Thyroid gland (tissue), 4 donors: ENCODE measurements around the gene PCNX3. TPM values are rescaled to one million over a fixed set of nuclear protein-coding genes. Genes with fewer than 3 reads are reported as not detected.

Source experiments
- DNase-seq, 2 donors: peaks; one replicate each; pipeline ENCODE4 v3.0.0-alpha.2; 2019
- H3K27ac ChIP-seq, 3 donors: fragments of 200-600 bp; sonication (generic); 1 replicate in 2 of 3; 2 replicates in 1 of 3; pipeline ENCODE4 v1.5.1; 2016 to 2019; ENCODE audit warnings: mild to moderate bottlenecking in 1 of 3, moderate library complexity in 1 of 3
- H3K27me3 ChIP-seq: fragments of 200-600 bp; sonication (generic); one replicate; pipeline ENCODE4 v1.5.1; 2019
- H3K36me3 ChIP-seq, 2 donors: fragments of 200-600 bp; sonication (generic); one replicate each; pipeline ENCODE4 v1.5.1; 2016 to 2019
- H3K4me1 ChIP-seq, 2 donors: fragments of 200-600 bp; sonication (generic); one replicate each; pipeline ENCODE4 v1.5.1; 2017 to 2019
- H3K4me3 ChIP-seq, 3 donors: fragments of 200-600 bp; sonication (generic); replicated peaks in 1 of 3; 1 replicate in 2 of 3; 2 replicates in 1 of 3; pipeline ENCODE4 v1.5.1; 2016; ENCODE audit warnings: mild to moderate bottlenecking in 1 of 3
- H3K9me3 ChIP-seq: fragments of 200-600 bp; sonication (generic); one replicate; pipeline ENCODE4 v1.5.1; 2017
- CTCF ChIP-seq, 6 experiments: fragments of 200-600 bp in 3 of 6; fragments of 450-650 bp in 3 of 6; sonication (generic) in 3 of 6; IDR thresholded peaks; one replicate each; pipeline ENCODE4 v1.5.1; 2016 to 2019; ENCODE audit warnings: antibody characterized with exemption in 6 of 6, mild to moderate bottlenecking in 2 of 6, inconsistent platforms in 1 of 6, moderate library complexity in 1 of 6
- POLR2A ChIP-seq, 2 donors: fragments of 450-650 bp; IDR thresholded peaks; one replicate each; pipeline ENCODE4 v1.6.1; 2017; ENCODE audit warnings: antibody characterized with exemption in 2 of 2, mild to moderate bottlenecking in 2 of 2, moderate library complexity in 1 of 2
- WGBS, 2 donors: methylation state at CpG; one replicate each; pipeline ENCODE4 v1.1.5; 2017; 5-methylcytosine and 5-hydroxymethylcytosine counted together
- intact Hi-C: fragments of 100-400 bp; cut with DNase I; formaldehyde crosslinking; loops from one replicate; pipeline ENCODE4 v1.15.1; 2023
- total RNA-seq, 4 donors: library from RNA; depleted of rRNA; stranded (reverse); fragments of >200 nt; gene quantifications; one replicate each; pipeline ENCODE4 v1.2.3, GENCODE V29; 2016

PCNX3 gene
- total RNA-seq, 4 donors from 2014 or later = 18.9 to 54.2 (median 47.0) TPM

- no peaks in the 10 kb centered on the region for H3K4me1 ChIP-seq
- peaks cover 76 to 86% of the 10 kb centered on the region in 2 donors for H3K36me3 ChIP-seq
- intact Hi-C loops = no loop called here
- TF ChIP-seq CTCF (IDR thresholded peaks at IDR 0.05) = no peak
- TF ChIP-seq POLR2A (IDR thresholded peaks at IDR 0.05) = no peak
- H3K9me3 ChIP-seq = no peaks in the 10 kb centered on the region
- H3K27me3 ChIP-seq = no peaks in the 10 kb centered on the region
- H3K27ac ChIP-seq = no peak overlapping the region
- no peak overlapping the region for H3K4me3 ChIP-seq
- 79 to 96% methylated on average over 8 to 13 of the region's 14 CpGs for WGBS, 2 donors
- DNase-seq = no peak
These were observed 7.6 kb downstream of the PCNX3 start for GRCh38 chr11:65623177-65623576.

GRCh38 chr11:65623852-65624616 lies 8.5 kb downstream of the PCNX3 start:
- H3K36me3 ChIP-seq = peaks cover 76 to 86% of the 10 kb centered on the region in 2 donors
- intact Hi-C loops = no loop called here
- 94 to 95% methylated on average over 19 to 25 of the region's 25 CpGs for WGBS, 2 donors

GRCh38 chr11:65624931-65625627 lies 9.5 kb downstream of the PCNX3 start:
- DNase-seq = no peak
- WGBS, 2 donors = 93 to 96% methylated on average over 11 to 25 of the region's 30 CpGs
- H3K27ac ChIP-seq = no peak overlapping the region

More at GRCh38 chr11:65623852-65624616, 8.5 kb downstream of the PCNX3 start:
- DNase-seq = no peak
- no peak overlapping the region for H3K4me3 ChIP-seq
- H3K27me3 ChIP-seq = no peaks in the 10 kb centered on the region
- no peaks in the 10 kb centered on the region for H3K4me1 ChIP-seq
- no peak for TF ChIP-seq POLR2A (IDR thresholded peaks at IDR 0.05)
- no peak overlapping the region for H3K27ac ChIP-seq
- no peaks in the 10 kb centered on the region for H3K9me3 ChIP-seq

GRCh38 chr11:65625628-65626342 lies 10.2 kb downstream of the PCNX3 start:
- H3K9me3 ChIP-seq = no peaks in the 10 kb centered on the region
- no peaks in the 10 kb centered on the region for H3K27me3 ChIP-seq
- peaks cover 77 to 86% of the 10 kb centered on the region in 2 donors for H3K36me3 ChIP-seq
- TF ChIP-seq POLR2A (IDR thresholded peaks at IDR 0.05) = no peak
- peak in 5 of 6 experiments; percentile 15 to 49 (median 37) for TF ChIP-seq CTCF (IDR thresholded peaks at IDR 0.05)
- WGBS, 2 donors = 67 to 77% methylated on average over 26 to 30 of the region's 30 CpGs
- intact Hi-C loops = no loop called here
- H3K27ac ChIP-seq = no peak overlapping the region
- H3K4me1 ChIP-seq = no peaks in the 10 kb centered on the region
- H3K4me3 ChIP-seq = no peak overlapping the region
- peak; percentile 34 to 53 for DNase-seq

More at GRCh38 chr11:65624931-65625627, 9.5 kb downstream of the PCNX3 start:
- intact Hi-C loops = no loop called here
- Histone ChIP-seq H3K4me3 (no peak overlapping the region), H3K27me3 (no peaks in the 10 kb centered on the region), H3K9me3 (no peaks in the 10 kb centered on the region), H3K36me3 (peaks cover 76 to 86% of the 10 kb centered on the region in 2 donors), H3K4me1 (no peaks in the 10 kb centered on the region)
- TF ChIP-seq POLR2A (IDR thresholded peaks at IDR 0.05) (no peak), CTCF (IDR thresholded peaks at IDR 0.05) (no peak)

- Histone ChIP-seq H3K36me3 (peaks cover 79 to 83% of the 10 kb centered on the region in 2 donors), H3K27me3 (no peaks in the 10 kb centered on the region), H3K4me3 (no peak overlapping the region), H3K27ac (no peak overlapping the region), H3K9me3 (no peaks in the 10 kb centered on the region), H3K4me1 (no peaks in the 10 kb centered on the region)
- DNase-seq = no peak
- no peak for TF ChIP-seq CTCF (IDR thresholded peaks at IDR 0.05)
- no peak for TF ChIP-seq POLR2A (IDR thresholded peaks at IDR 0.05)
- intact Hi-C loops = no loop called here
- WGBS, 2 donors = 92 to 95% methylated on average over 13 of the region's 13 CpGs
These were observed 11.6 kb downstream of the PCNX3 start for GRCh38 chr11:65627202-65627601.
